B cell (primary cell): ENCODE measurements around the gene SMIM14.

Experiments
- EZH2 ChIP-seq: IDR thresholded peaks from 2 replicates; pipeline ENCODE4 v1.6.1; 2012; ENCODE audit warnings: borderline replicate concordance, low read depth, mild to moderate bottlenecking, moderate library complexity, low read length; ENCODE audit not compliant: insufficient read depth, poor library complexity, severe bottlenecking
- TF ChIP-seq, protein P1 (sequence below): fragments of 200-600 bp; IDR thresholded peaks from one replicate; pipeline ENCODE4 v1.8.0; 2022; ENCODE audit warnings: antibody characterized with exemption, mild to moderate bottlenecking

GRCh38 chr4:39655876-39656275, 17.2 kb upstream of the SMIM14 start:
- TF ChIP-seq, protein P1, sequence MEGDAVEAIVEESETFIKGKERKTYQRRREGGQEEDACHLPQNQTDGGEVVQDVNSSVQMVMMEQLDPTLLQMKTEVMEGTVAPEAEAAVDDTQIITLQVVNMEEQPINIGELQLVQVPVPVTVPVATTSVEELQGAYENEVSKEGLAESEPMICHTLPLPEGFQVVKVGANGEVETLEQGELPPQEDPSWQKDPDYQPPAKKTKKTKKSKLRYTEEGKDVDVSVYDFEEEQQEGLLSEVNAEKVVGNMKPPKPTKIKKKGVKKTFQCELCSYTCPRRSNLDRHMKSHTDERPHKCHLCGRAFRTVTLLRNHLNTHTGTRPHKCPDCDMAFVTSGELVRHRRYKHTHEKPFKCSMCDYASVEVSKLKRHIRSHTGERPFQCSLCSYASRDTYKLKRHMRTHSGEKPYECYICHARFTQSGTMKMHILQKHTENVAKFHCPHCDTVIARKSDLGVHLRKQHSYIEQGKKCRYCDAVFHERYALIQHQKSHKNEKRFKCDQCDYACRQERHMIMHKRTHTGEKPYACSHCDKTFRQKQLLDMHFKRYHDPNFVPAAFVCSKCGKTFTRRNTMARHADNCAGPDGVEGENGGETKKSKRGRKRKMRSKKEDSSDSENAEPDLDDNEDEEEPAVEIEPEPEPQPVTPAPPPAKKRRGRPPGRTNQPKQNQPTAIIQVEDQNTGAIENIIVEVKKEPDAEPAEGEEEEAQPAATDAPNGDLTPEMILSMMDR: no peak
- TF ChIP-seq EZH2: no peak
